H1 (cell line): Measurements from ENCODE around the gene FBXO41. TPM values are rescaled to one million over a fixed set of nuclear protein-coding genes. Genes with fewer than 3 reads are reported as not detected.
A peak's percentile ranks its signal among the peaks of the same experiment; 100 is the strongest.

Experiments
- CTCF ChIA-PET: fragments of 300-600 bp; sonication (Branson Sonifier 250); formaldehyde crosslinking; loops from one replicate; lab custom pipeline; 2021; ENCODE audit not compliant: partially characterized antibody; lab: Charles Lee
- POLR2A ChIA-PET: fragments of 300-600 bp; sonication (Branson Sonifier 250); formaldehyde crosslinking; loops from one replicate; lab custom pipeline; 2021; ENCODE audit warnings: inconsistent platforms; ENCODE audit not compliant: partially characterized antibody; lab: Charles Lee
- DNase-seq, 2 experiments: peaks; one replicate each; pipeline versions ENCODE4 v3.0.0 to v3.0.0-alpha.2; 2010 to 2022; ENCODE audit warnings: low spot score in 2 of 2, low read depth in 1 of 2, mixed read lengths in 1 of 2
- FAIRE-seq: peaks from 2 replicates; lab custom pipeline; 2011; peaks lifted over from hg19 to GRCh38; lab: Jason Lieb, UNC
- H2AFZ ChIP-seq: 2 replicates; pipeline ENCODE4 v1.8.1; 2012; ENCODE audit warnings: low read length, inconsistent platforms
- H2AK5ac ChIP-seq: 2 replicates; pipeline ENCODE4 v1.6.1; 2013; ENCODE audit warnings: low read depth, low read length
- H2BK120ac ChIP-seq: replicated peaks from 2 replicates; pipeline ENCODE3; 2013; ENCODE audit warnings: low read depth, low read length, inconsistent platforms
- H2BK12ac ChIP-seq: 2 replicates; pipeline ENCODE4 v1.6.1; 2013; ENCODE audit warnings: low read depth, low read length
- H2BK15ac ChIP-seq: 2 replicates; pipeline ENCODE4 v1.6.1; 2013; ENCODE audit warnings: low read length
- H2BK20ac ChIP-seq: 2 replicates; pipeline ENCODE4 v1.6.1; 2013; ENCODE audit warnings: low read length
- H2BK5ac ChIP-seq: 2 replicates; pipeline ENCODE4 v1.6.1; 2013; ENCODE audit warnings: low read depth, low read length
- H3K14ac ChIP-seq: 2 replicates; pipeline ENCODE4 v1.6.1; 2013; ENCODE audit warnings: inconsistent platforms; ENCODE audit not compliant: insufficient read length
- H3K18ac ChIP-seq: 2 replicates; pipeline ENCODE4 v1.6.1; 2013; ENCODE audit warnings: low read length; ENCODE audit errors: extremely low read depth
- H3K23ac ChIP-seq: 2 replicates; pipeline ENCODE4 v1.6.1; 2013; ENCODE audit warnings: inconsistent platforms; ENCODE audit not compliant: insufficient read length
- H3K23me2 ChIP-seq: 2 replicates; pipeline ENCODE4 v1.6.1; 2013; ENCODE audit warnings: low read depth, low read length
- H3K27ac ChIP-seq: 2 replicates; pipeline ENCODE4 v1.6.1; 2011; ENCODE audit warnings: low read depth, low read length, inconsistent platforms
- H3K27me3 ChIP-seq, 4 experiments: replicated peaks in 1 of 4; 1 replicate in 1 of 4; 2 replicates in 3 of 4; pipeline versions ENCODE4 v1.6.1 to v1.8.1; 2011 to 2013; ENCODE audit warnings: low read length in 3 of 4, mild to moderate bottlenecking in 3 of 4, inconsistent platforms in 2 of 4, mixed read lengths in 2 of 4, moderate library complexity in 1 of 4; ENCODE audit not compliant: control insufficient read depth in 3 of 4, insufficient read depth in 3 of 4; ENCODE audit errors: extremely low read depth in 1 of 4
- H3K36me3 ChIP-seq, 4 experiments: 2 replicates each; pipeline versions ENCODE4 v1.6.1 to v1.8.1; 2011 to 2013; ENCODE audit warnings: mild to moderate bottlenecking in 4 of 4, low read length in 3 of 4, moderate library complexity in 2 of 4, control low read depth in 1 of 4, inconsistent platforms in 1 of 4; ENCODE audit not compliant: insufficient read depth in 4 of 4, control insufficient read depth in 2 of 4
- H3K4ac ChIP-seq: replicated peaks from 2 replicates; pipeline ENCODE3; 2013; ENCODE audit warnings: low read length, low read depth, mixed read lengths, inconsistent platforms; ENCODE audit not compliant: insufficient read length
- H3K4me1 ChIP-seq, 4 experiments: replicated peaks in 1 of 4; 1 replicate in 1 of 4; 2 replicates in 3 of 4; pipeline versions ENCODE4 v1.6.1 to v1.8.1; 2011 to 2013; ENCODE audit warnings: low read length in 3 of 4, inconsistent platforms in 2 of 4, mixed read lengths in 1 of 4; ENCODE audit not compliant: insufficient read depth in 4 of 4, control insufficient read depth in 3 of 4
- H3K4me2 ChIP-seq, 2 experiments: 2 replicates each; pipeline versions ENCODE4 v1.6.1 to v1.8.1; 2011 to 2013; ENCODE audit warnings: low read depth in 2 of 2, low read length in 2 of 2, control low read depth in 1 of 2, inconsistent platforms in 1 of 2, mild to moderate bottlenecking in 1 of 2; ENCODE audit not compliant: insufficient read depth in 1 of 2
- H3K4me3 ChIP-seq, 4 experiments: fragments of 200-600, 300-600 bp in 1 of 4; sonication (generic), shearing (Covaris generic), sonication (Bioruptor Twin) in 1 of 4; 2 replicates each; pipeline versions ENCODE4 v1.5.1 to v1.8.1; 2011 to 2016; ENCODE audit warnings: low read length in 4 of 4, low read depth in 3 of 4, control low read depth in 2 of 4, inconsistent platforms in 2 of 4, mild to moderate bottlenecking in 2 of 4, mixed read lengths in 1 of 4, moderate library complexity in 1 of 4; ENCODE audit not compliant: insufficient read depth in 2 of 4; ENCODE audit errors: extremely low read depth in 1 of 4
- H3K56ac ChIP-seq: replicated peaks from 2 replicates; pipeline ENCODE3; 2013; ENCODE audit warnings: low read depth, mild to moderate bottlenecking, mixed read lengths, low read length, inconsistent platforms; ENCODE audit not compliant: insufficient read length
- H3K79me1 ChIP-seq: 2 replicates; pipeline ENCODE4 v1.6.1; 2013; ENCODE audit warnings: low read depth, low read length, control low read depth
- H3K79me2 ChIP-seq, 2 experiments: 2 replicates each; pipeline versions ENCODE4 v1.6.1 to v1.8.1; 2012 to 2013; ENCODE audit warnings: low read length in 2 of 2, mild to moderate bottlenecking in 2 of 2, inconsistent platforms in 1 of 2; ENCODE audit not compliant: insufficient read depth in 2 of 2, control insufficient read depth in 1 of 2
- H3K9ac ChIP-seq, 4 experiments: replicated peaks in 1 of 4; 1 replicate in 1 of 4; 2 replicates in 3 of 4; pipeline versions ENCODE4 v1.6.1 to v1.8.1; 2011 to 2013; ENCODE audit warnings: low read depth in 3 of 4, low read length in 3 of 4, control low read depth in 2 of 4, mild to moderate bottlenecking in 2 of 4, moderate library complexity in 2 of 4, inconsistent platforms in 1 of 4; ENCODE audit errors: extremely low read depth in 1 of 4
- H3K9me3 ChIP-seq, 2 experiments: 2 replicates each; pipeline versions ENCODE4 v1.6.1 to v1.8.1; 2012 to 2013; ENCODE audit warnings: mild to moderate bottlenecking in 2 of 2, moderate library complexity in 2 of 2, control low read depth in 1 of 2, inconsistent platforms in 1 of 2, low read depth in 1 of 2, low read length in 1 of 2, mixed read lengths in 1 of 2; ENCODE audit not compliant: insufficient read depth in 2 of 2
- H4K20me1 ChIP-seq, 2 experiments: replicated peaks in 1 of 2; 2 replicates each; pipeline versions ENCODE3 to v1.8.1; 2011 to 2013; ENCODE audit warnings: inconsistent platforms in 2 of 2, low read length in 2 of 2, mild to moderate bottlenecking in 1 of 2; ENCODE audit not compliant: insufficient read depth in 2 of 2, control insufficient read depth in 1 of 2
- H4K5ac ChIP-seq: 2 replicates; pipeline ENCODE4 v1.6.1; 2013; ENCODE audit warnings: low read length, low read depth, mixed read lengths, inconsistent platforms; ENCODE audit not compliant: insufficient read length
- H4K8ac ChIP-seq: 2 replicates; pipeline ENCODE4 v1.8.0; 2013; ENCODE audit warnings: mild to moderate bottlenecking, moderate library complexity, low read length, inconsistent platforms; ENCODE audit not compliant: insufficient read depth; ENCODE audit errors: extremely low read depth
- H4K91ac ChIP-seq: replicated peaks from 2 replicates; pipeline ENCODE3; 2013; ENCODE audit warnings: low read length, mixed read lengths, inconsistent platforms; ENCODE audit not compliant: insufficient read length
- BRCA1 ChIP-seq: IDR thresholded peaks from 2 replicates; pipeline ENCODE4 v1.6.1; 2012; ENCODE audit warnings: low read depth, low read length, improper control_type of control experiment
- CREB1 ChIP-seq: IDR thresholded peaks from 2 replicates; pipeline ENCODE4 v1.6.1; 2012; ENCODE audit warnings: inconsistent platforms
- EZH2 ChIP-seq: fragments of 200-600 bp; sonication (generic); IDR thresholded peaks from 2 replicates; pipeline ENCODE4 v1.7.1; 2012; ENCODE audit warnings: low read depth, mild to moderate bottlenecking, moderate library complexity, low read length, inconsistent platforms; ENCODE audit not compliant: severe bottlenecking
- FOSL1 ChIP-seq: IDR thresholded peaks from 2 replicates; pipeline ENCODE4 v1.6.1; 2011; ENCODE audit warnings: mild to moderate bottlenecking, low read depth, low read length, moderate library complexity; ENCODE audit not compliant: insufficient read depth
- MAFK ChIP-seq: IDR thresholded peaks from 2 replicates; pipeline ENCODE4 v1.6.1; 2012; ENCODE audit warnings: low read depth, mild to moderate bottlenecking, improper control_type of control experiment, low read length
- MAX ChIP-seq: IDR thresholded peaks from 2 replicates; pipeline ENCODE4 v1.6.1; 2012; ENCODE audit warnings: inconsistent platforms
- PHF8 ChIP-seq: fragments of 200-600 bp; sonication (generic); conservative IDR thresholded peaks from 2 replicates; pipeline ENCODE4 v1.7.1; 2012; ENCODE audit warnings: low read depth, mild to moderate bottlenecking, inconsistent platforms, low read length, moderate library complexity
- POLR2A ChIP-seq, 2 experiments: IDR thresholded peaks; 1 replicate in 1 of 2; 2 replicates in 1 of 2; pipeline ENCODE4 v1.6.1; 2011; ENCODE audit warnings: low read depth in 2 of 2, low read length in 2 of 2, mild to moderate bottlenecking in 2 of 2; ENCODE audit errors: control extremely low read depth in 1 of 2
- POU5F1 ChIP-seq: IDR thresholded peaks from 2 replicates; pipeline ENCODE4 v1.6.1; 2011; ENCODE audit warnings: low read depth, mild to moderate bottlenecking, low read length, moderate library complexity
- RAD21 ChIP-seq, 2 experiments: IDR thresholded peaks in 1 of 2; conservative IDR thresholded peaks in 1 of 2; 2 replicates each; pipeline ENCODE4 v1.6.1; 2011; ENCODE audit warnings: low read depth in 2 of 2, low read length in 2 of 2, improper control_type of control experiment in 1 of 2, inconsistent platforms in 1 of 2, mild to moderate bottlenecking in 1 of 2, moderate library complexity in 1 of 2
- TAF1 ChIP-seq: IDR thresholded peaks from 2 replicates; pipeline ENCODE4 v1.6.1; 2011; ENCODE audit warnings: mild to moderate bottlenecking, low read depth, low read length
- WGBS, 2 experiments: shearing (Covaris generic) in 1 of 2; methylation state at CpG; one replicate each; pipeline versions ENCODE4 v1.1.6 to v1.1.7; 2013 to 2015; ENCODE audit warnings: low lambda C conversion rate in 2 of 2, mixed read lengths in 2 of 2, inconsistent platforms in 1 of 2, low coverage in 1 of 2, missing lambda C conversion rate in 1 of 2; ENCODE audit not compliant: insufficient replicate concordance in 2 of 2, insufficient coverage in 1 of 2, insufficient read length in 1 of 2; ENCODE audit errors: extremely low coverage in 1 of 2, missing lambda C conversion rate in 1 of 2; 5-methylcytosine and 5-hydroxymethylcytosine counted together
- polyA plus RNA-seq, 7 experiments: library from polyadenylated mRNA; depleted of rRNA in 3 of 7; stranded (reverse) in 5 of 7; unstranded in 2 of 7; fragments of >200 nt in 5 of 7; fragments of 200-250 nt in 2 of 7; gene quantifications; 1 replicate in 5 of 7; 2 replicates in 1 of 7; 4 replicates in 1 of 7; pipeline versions ENCODE4 v1.2.1 to v1.2.3, GENCODE V29; 2011 to 2013; ENCODE audit warnings: missing spikeins in 2 of 7, mixed read lengths in 2 of 7
- total RNA-seq: library from RNA; stranded (reverse); fragmentation: NEBNext Ultra II Directional; extraction: Animal tissue kit (Norgen Biotek cat#: 25700); gene quantifications from 2 replicates; pipeline ENCODE4 v1.2.1, GENCODE V29; 2021

The FBXO41 gene
- total and polyA plus RNA-seq, 2 of the 8 experiments (the other 6 are each of a cell fraction or from before 2014, with no cell fraction given): 11.2 to 14.3 TPM

GRCh38 chr2:73238976-73239375 lies 45.3 kb downstream of the FBXO41 start:
- Histone ChIP-seq H3K79me2 (peaks cover 52 to 85% of the 10 kb centered on the region in 2 experiments), H2BK120ac (no peak overlapping the region), H3K4me2 (no peak overlapping the region; a peak in 1 of 4 replicates), H2AK5ac (peak overlapping the region; percentile 5; the same call in 1 of the 2 replicates), H2AFZ (no peak overlapping the region), H2BK20ac (no peak overlapping the region), H3K4ac (no peak overlapping the region), H4K5ac (no peak overlapping the region), H3K79me1 (peaks cover 8% of the 10 kb centered on the region), H3K18ac (no peak overlapping the region), H3K14ac (no peak overlapping the region), H2BK12ac (peak overlapping the region; percentile 27; the same call in 1 of the 2 replicates), H3K56ac (no peak overlapping the region), H3K27ac (peak overlapping the region; percentile 55), H3K9me3 (no peaks in the 10 kb centered on the region), H4K20me1 (peaks cover 9 to 32% of the 10 kb centered on the region in 2 experiments), H2BK15ac (no peak overlapping the region), H3K36me3 (peaks cover 13 to 52% (median 33%) of the 10 kb centered on the region in 4 experiments), H3K23me2 (peaks cover 9% of the 10 kb centered on the region), H2BK5ac (no peak overlapping the region; the same call in 1 of the 2 replicates), H3K27me3 (no peaks in the 10 kb centered on the region), H3K9ac (peak overlapping the region in 1 of 4 experiments; percentile 37; a peak in 1 of 7 replicates), H4K8ac (no peak overlapping the region), H3K4me3 (no peak overlapping the region), H3K23ac (no peak overlapping the region), H4K91ac (no peak overlapping the region), H3K4me1 (peaks cover 5 to 18% (median 12%) of the 10 kb centered on the region in 4 experiments; a peak in 5 of 7 replicates)
- CTCF ChIA-PET: interaction anchor here (0.6 to 10.2 kb wide), 8 partner anchors 12 to 1245 kb away, joined by 3 to 51 read pairs (median 4); partner anchors contain the start of gene EGR4
- FAIRE-seq (no peak), DNase-seq (no peak)
- 100% methylated on average over 1 of the region's 1 CpG; no CpG with 5 or more reads in 1 of the 2 experiments for WGBS, 2 experiments
- POLR2A ChIA-PET: interaction anchor here (1.2 to 7.5 kb wide), 7 partner anchors 9 to 153 kb away, joined by 3 to 105 read pairs (median 6); no protein-coding TSS in a partner anchor
- TF ChIP-seq BRCA1 (no peak), CREB1 (no peak), EZH2 (no peak), MAX (no peak), POLR2A (IDR thresholded peaks at IDR 0.05; ENCODE audit: control extremely low read depth in 1 of 2, low read depth in 2 of 2, low read length in 2 of 2) (no peak), FOSL1 (no peak), POU5F1 (no peak), RAD21 (IDR thresholded peaks at IDR 0.05 in 1 of 2, conservative IDR thresholded peaks at IDR 0.05 in 1 of 2; ENCODE audit: low read depth in 2 of 2, low read length in 2 of 2) (no peak), TAF1 (no peak), MAFK (no peak), PHF8 (no peak)
